ENCODE data around the gene MYL12A. TPM values are rescaled to one million over a fixed set of nuclear protein-coding genes. Genes with fewer than 3 reads are reported as not detected.

Gene MYL12A
- total RNA-seq = 39.1 TPM

GRCh38 chr18:3247240-3248061 lies at the start of gene MYL12A:
TSS of gene MYL12A (plus strand) at chr18:3247801. CDS start at chr18:3253248, 5,447 bp downstream.

GRCh38 chr18:3219631-3220335 lies 27.8 kb upstream of the MYL12A start, which contains the start of gene MYOM1:
TSS of gene MYOM1 (minus strand) at chr18:3219968. CDS start at chr18:3215223, 4,745 bp downstream.

GRCh38 chr18:3261373-3262233 lies 14.0 kb downstream of the MYL12A start, which contains the start of gene MYL12B:
TSS of gene MYL12B (plus strand) at chr18:3262133. CDS start at chr18:3272899, 10,766 bp downstream.

Other genes with a start within 250 kb of the MYL12A start
- gene LPIN2, start 234.7 kb upstream of the MYL12A start, total RNA-seq = 51.3 TPM
- 2.2 TPM for gene MYOM1, start 27.8 kb upstream of the MYL12A start, total RNA-seq
- 143 TPM for gene MYL12B, start 14.3 kb downstream of the MYL12A start, total RNA-seq
- 17.2 TPM for gene TGIF1, start 202.4 kb downstream of the MYL12A start, total RNA-seq